ENCODE data around the gene SUN1. TPM values are rescaled to one million over a fixed set of nuclear protein-coding genes. Genes with fewer than 3 reads are reported as not detected.

The SUN1 gene
- total and polyA plus RNA-seq, 9 of the 15 experiments (the other 6 are each of a cell fraction or from before 2014, with no cell fraction given) = 36.8 to 132 (median 62.3) TPM

GRCh38 chr7:874031-874749 is 41.9 kb downstream of the SUN1 start (continued):
- no peak for TF ChIP-seq PURB (CRISPR knock-in tag; IDR thresholded peaks at IDR 0.05; ENCODE audit: low read depth)
- no peak for TF ChIP-seq DNMT1 (IDR thresholded peaks at IDR 0.05)
- no peak for TF ChIP-seq IRF1 (CRISPR knock-in tag; IDR thresholded peaks at IDR 0.05; ENCODE audit: borderline replicate concordance)
- TF ChIP-seq SOX6 (IDR thresholded peaks at IDR 0.05) = 0 out of 2 replicates have a peak, but pooled peaks have one; percentile 29
- no peak for TF ChIP-seq RFX7 (CRISPR knock-in tag; IDR thresholded peaks at IDR 0.05)
- 0 out of 2 replicates have a peak, but pooled peaks have one; percentile 30 for TF ChIP-seq ZNF445 (CRISPR knock-in tag; IDR thresholded peaks at IDR 0.05; ENCODE audit: low read depth)
- no peak for TF ChIP-seq HDAC3 (IDR thresholded peaks at IDR 0.05; ENCODE audit: borderline replicate concordance, partially characterized antibody)
- no peak for TF ChIP-seq NFIX (CRISPR knock-in tag; IDR thresholded peaks at IDR 0.05; ENCODE audit: low read depth)
- TF ChIP-seq CCNT2 (IDR thresholded peaks at IDR 0.05; ENCODE audit: borderline replicate concordance, extremely low read depth, insufficient read length, low read depth, low read length) = no peak
- TF ChIP-seq ZNF764 (CRISPR knock-in tag; IDR thresholded peaks at IDR 0.05; ENCODE audit: low read depth) = no peak
- peak; percentile 57 for TF ChIP-seq SMAD4 (CRISPR knock-in tag; conservative IDR thresholded peaks at IDR 0.05)
- TF ChIP-seq PHB2 (IDR thresholded peaks at IDR 0.05; ENCODE audit: low read depth) = no peak
- no peak for TF ChIP-seq XRCC5 (IDR thresholded peaks at IDR 0.05; ENCODE audit: low read depth, low read length)
- TF ChIP-seq PHF8 (IDR thresholded peaks at IDR 0.05; ENCODE audit: borderline replicate concordance, low read length) = no peak
- no peak for TF ChIP-seq MCM2 (IDR thresholded peaks at IDR 0.05; ENCODE audit: low read depth)
- no peak for TF ChIP-seq HMG20B (CRISPR knock-in tag; IDR thresholded peaks at IDR 0.05)
- TF ChIP-seq SNIP1 (IDR thresholded peaks at IDR 0.05; ENCODE audit: low read depth) = no peak
- TF ChIP-seq MCM3 (IDR thresholded peaks at IDR 0.05) = no peak
- no peak for TF ChIP-seq HMGN3 (IDR thresholded peaks at IDR 0.05; ENCODE audit: borderline replicate concordance, extremely low read depth, insufficient read length, low read depth, low read length)
- TF ChIP-seq IRF9 (tag; IDR thresholded peaks at IDR 0.05) = no peak; the same call in 1 of the 2 replicates
